MM.1S (cell line): ENCODE measurements around the gene RFESD.
"Not testable (repeated sequence)": the region's sequence is repeated elsewhere in the genome, so short reads cannot be mapped to it uniquely, and the experiment has no call there.

ENCODE experiments used
- DNase-seq: peaks from one replicate; pipeline ENCODE4 v3.0.0-alpha.2; 2015
- H2AFZ ChIP-seq: fragments of 300-600 bp; sonication (generic); 2 replicates; pipeline ENCODE4 v1.6.0; 2016; ENCODE audit warnings: antibody characterized with exemption, low read length
- H3F3A ChIP-seq: fragments of 300-600 bp; sonication (generic); 2 replicates; pipeline ENCODE4 v1.6.1; 2016; ENCODE audit warnings: mild to moderate bottlenecking, antibody characterized with exemption, low read length, moderate library complexity, mixed read lengths; ENCODE audit not compliant: insufficient read depth
- H3K27ac ChIP-seq: fragments of 300-600 bp; sonication (generic); 2 replicates; pipeline ENCODE4 v1.5.1; 2016; ENCODE audit warnings: mild to moderate bottlenecking, low read length
- H3K27me3 ChIP-seq: fragments of 300-600 bp; sonication (generic); replicated peaks from 2 replicates; pipeline ENCODE4 v1.6.0; 2016; ENCODE audit warnings: low read length; ENCODE audit not compliant: insufficient read depth
- H3K36me3 ChIP-seq: fragments of 300-600 bp; sonication (generic); replicated peaks from 2 replicates; pipeline ENCODE4 v1.6.1; 2016; ENCODE audit warnings: mild to moderate bottlenecking, low read length, mixed read lengths; ENCODE audit not compliant: insufficient read depth
- H3K4me1 ChIP-seq: fragments of 300-600 bp; sonication (generic); 2 replicates; pipeline ENCODE4 v1.6.1; 2016; ENCODE audit warnings: low read length, mixed read lengths
- H3K4me2 ChIP-seq: fragments of 300-600 bp; sonication (generic); 2 replicates; pipeline ENCODE4 v1.6.0; 2016; ENCODE audit warnings: low read depth, low read length
- H3K4me3 ChIP-seq: fragments of 300-600 bp; sonication (generic); 2 replicates; pipeline ENCODE4 v1.5.1; 2016; ENCODE audit warnings: low read length, mixed read lengths
- H3K79me2 ChIP-seq: fragments of 300-600 bp; sonication (generic); 2 replicates; pipeline ENCODE4 v1.6.1; 2016; ENCODE audit warnings: mixed run types, low read length, mixed read lengths
- H3K9ac ChIP-seq: fragments of 300-600 bp; sonication (generic); 2 replicates; pipeline ENCODE4 v1.6.1; 2016; ENCODE audit warnings: low read length, mixed read lengths
- H3K9me2 ChIP-seq: fragments of 300-600 bp; sonication (generic); replicated peaks from 2 replicates; pipeline ENCODE4 v1.6.1; 2016; ENCODE audit warnings: mild to moderate bottlenecking, low read length, mixed read lengths; ENCODE audit not compliant: insufficient read depth
- H3K9me3 ChIP-seq: fragments of 300-600 bp; sonication (generic); replicated peaks from 2 replicates; pipeline ENCODE4 v1.6.1; 2016; ENCODE audit warnings: mild to moderate bottlenecking, low read length, mixed read lengths; ENCODE audit not compliant: insufficient read depth
- H4K20me1 ChIP-seq: fragments of 300-600 bp; sonication (generic); 2 replicates; pipeline ENCODE4 v1.6.1; 2016; ENCODE audit warnings: mild to moderate bottlenecking, low read length, moderate library complexity, mixed read lengths; ENCODE audit not compliant: insufficient read depth
- EZH2 ChIP-seq: fragments of 300-600 bp; sonication (generic); optimal IDR thresholded peaks from 2 replicates; pipeline ENCODE3; 2017; ENCODE audit warnings: low read depth, mild to moderate bottlenecking, antibody characterized with exemption, low read length, mixed read lengths
- EZH2phosphoT487 ChIP-seq: fragments of 300-600 bp; sonication (generic); IDR thresholded peaks from 2 replicates; pipeline ENCODE4 v1.6.1; 2018; ENCODE audit warnings: antibody characterized with exemption, low read length
- TF ChIP-seq, protein P1 (sequence below): fragments of 300-600 bp; sonication (generic); IDR thresholded peaks from 2 replicates; pipeline ENCODE4 v1.5.1; 2016; ENCODE audit warnings: antibody characterized with exemption, low read length, mixed read lengths

RFESD gene

DNA sequence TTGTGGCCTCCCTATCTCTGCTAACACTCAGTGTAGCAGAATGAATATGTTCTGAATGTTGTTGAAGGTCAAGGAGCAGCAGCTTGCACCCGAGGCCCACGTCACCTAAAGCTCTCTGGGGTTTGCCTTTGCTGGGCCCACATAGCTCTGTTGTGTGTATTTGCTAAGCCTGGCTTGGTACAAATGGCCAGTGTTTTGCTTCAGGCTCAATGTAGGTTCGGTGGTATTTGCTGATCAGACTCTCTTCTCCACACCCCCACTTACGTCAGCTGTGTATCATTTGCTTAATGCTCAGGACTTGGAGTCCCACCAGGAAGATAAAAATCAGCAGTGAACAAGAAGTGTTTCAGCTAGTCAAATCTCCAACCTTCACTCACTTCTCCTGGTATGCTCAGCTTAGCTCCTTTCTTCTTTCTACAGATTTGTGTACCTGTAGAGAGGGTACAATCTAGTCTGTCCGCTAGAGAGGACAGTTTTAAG lies 4.8 kb upstream of the RFESD start:
- Histone ChIP-seq H3K4me1 (peaks cover 17% of the 10 kb centered on the region), H3K36me3 (no peaks in the 10 kb centered on the region), H3K9me2 (no peaks in the 10 kb centered on the region), H3K27ac (no peak overlapping the region), H3K79me2 (no peaks in the 10 kb centered on the region), H3F3A (peaks cover 8% of the 10 kb centered on the region), H3K9ac (no peak overlapping the region), H2AFZ (no peak overlapping the region), H3K4me3 (no peak overlapping the region), H3K4me2 (no peak overlapping the region), H4K20me1 (no peaks in the 10 kb centered on the region), H3K27me3 (no peaks in the 10 kb centered on the region), H3K9me3 (no peaks in the 10 kb centered on the region)
- no peak for DNase-seq
- TF ChIP-seq EZH2phosphoT487 (no peak), EZH2 (no peak)
- TF ChIP-seq, protein P1, sequence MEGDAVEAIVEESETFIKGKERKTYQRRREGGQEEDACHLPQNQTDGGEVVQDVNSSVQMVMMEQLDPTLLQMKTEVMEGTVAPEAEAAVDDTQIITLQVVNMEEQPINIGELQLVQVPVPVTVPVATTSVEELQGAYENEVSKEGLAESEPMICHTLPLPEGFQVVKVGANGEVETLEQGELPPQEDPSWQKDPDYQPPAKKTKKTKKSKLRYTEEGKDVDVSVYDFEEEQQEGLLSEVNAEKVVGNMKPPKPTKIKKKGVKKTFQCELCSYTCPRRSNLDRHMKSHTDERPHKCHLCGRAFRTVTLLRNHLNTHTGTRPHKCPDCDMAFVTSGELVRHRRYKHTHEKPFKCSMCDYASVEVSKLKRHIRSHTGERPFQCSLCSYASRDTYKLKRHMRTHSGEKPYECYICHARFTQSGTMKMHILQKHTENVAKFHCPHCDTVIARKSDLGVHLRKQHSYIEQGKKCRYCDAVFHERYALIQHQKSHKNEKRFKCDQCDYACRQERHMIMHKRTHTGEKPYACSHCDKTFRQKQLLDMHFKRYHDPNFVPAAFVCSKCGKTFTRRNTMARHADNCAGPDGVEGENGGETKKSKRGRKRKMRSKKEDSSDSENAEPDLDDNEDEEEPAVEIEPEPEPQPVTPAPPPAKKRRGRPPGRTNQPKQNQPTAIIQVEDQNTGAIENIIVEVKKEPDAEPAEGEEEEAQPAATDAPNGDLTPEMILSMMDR = no peak

DNA sequence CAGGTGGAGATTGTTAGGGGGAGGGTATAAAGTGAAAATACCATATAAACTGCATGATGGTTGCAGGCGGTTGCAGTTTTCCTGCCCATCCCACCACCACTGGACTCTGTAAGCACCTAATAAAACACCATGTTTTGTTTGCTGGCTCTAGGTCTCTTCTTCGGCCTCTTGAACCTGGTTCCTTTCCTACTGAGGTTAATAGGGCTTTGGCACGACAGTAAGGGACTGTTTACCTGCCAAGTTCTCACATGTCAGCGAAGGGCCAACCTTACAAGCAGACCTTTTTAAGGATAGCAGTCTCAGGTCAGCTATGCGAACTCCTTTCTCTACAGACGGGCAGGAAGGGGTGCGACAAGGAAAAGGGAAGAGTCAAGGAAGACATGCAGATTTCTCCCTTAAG lies 3.4 kb upstream of the RFESD start:
- peaks cover 26% of the 10 kb centered on the region for H3K4me1 ChIP-seq
- peaks cover 20% of the 10 kb centered on the region for H3F3A ChIP-seq
- DNase-seq = no peak
- no peaks in the 10 kb centered on the region for H4K20me1 ChIP-seq
- no peaks in the 10 kb centered on the region for H3K27me3 ChIP-seq
- TF ChIP-seq EZH2phosphoT487 (no peak), EZH2 (no peak)
- TF ChIP-seq, protein P1 = no peak
- H3K4me3 ChIP-seq = no peak overlapping the region
- no peaks in the 10 kb centered on the region for H3K9me3 ChIP-seq
- no peaks in the 10 kb centered on the region for H3K79me2 ChIP-seq
- H3K36me3 ChIP-seq = no peaks in the 10 kb centered on the region
- H3K4me2 ChIP-seq = no peak overlapping the region
- H2AFZ ChIP-seq = no peak overlapping the region
- no peak overlapping the region for H3K27ac ChIP-seq
- no peaks in the 10 kb centered on the region for H3K9me2 ChIP-seq
- H3K9ac ChIP-seq = no peak overlapping the region

DNA sequence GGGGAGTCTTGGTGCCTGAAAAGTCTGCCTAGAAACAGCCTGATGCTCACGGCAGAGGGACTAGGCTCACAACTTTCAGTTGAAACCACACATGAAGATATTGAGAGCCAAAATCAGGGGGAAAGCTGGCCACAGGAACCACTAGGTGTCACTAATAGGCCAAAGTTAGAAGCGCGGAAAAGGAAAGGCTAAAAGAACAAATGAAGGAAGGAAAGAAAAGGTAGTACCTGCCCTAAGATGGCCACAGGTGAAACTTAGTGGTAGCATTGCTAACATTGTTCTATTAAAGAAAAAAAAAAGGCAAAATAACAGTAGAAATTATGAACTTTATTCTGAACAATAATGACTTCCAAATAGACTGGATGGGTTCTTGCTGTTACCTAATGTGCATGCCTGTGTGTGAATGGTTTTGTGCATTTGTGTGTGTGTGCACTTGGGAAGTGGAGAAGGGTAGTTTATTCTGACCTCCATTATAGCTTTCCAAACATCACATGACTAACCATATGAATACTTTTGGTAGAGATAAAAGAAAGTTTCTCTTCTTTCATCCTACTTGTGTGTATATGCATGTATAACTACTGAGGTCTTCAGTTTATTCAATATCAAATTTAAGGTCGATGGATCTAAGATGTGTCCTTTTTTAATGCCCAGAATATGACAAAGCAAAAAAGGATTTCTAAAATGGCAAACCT lies 2.1 kb upstream of the RFESD start:
- Histone ChIP-seq H3K9me2 (no peaks in the 10 kb centered on the region), H3K4me3 (no peak overlapping the region), H3K4me1 (peaks cover 19% of the 10 kb centered on the region), H3K36me3 (no peaks in the 10 kb centered on the region), H2AFZ (0 out of 2 replicates have a peak overlapping the region, but pooled peaks have one; percentile 36), H4K20me1 (no peaks in the 10 kb centered on the region), H3K9ac (no peak overlapping the region), H3F3A (peaks cover 20% of the 10 kb centered on the region), H3K27me3 (no peaks in the 10 kb centered on the region), H3K4me2 (peak overlapping the region; percentile 38; the same call in 1 of the 2 replicates), H3K27ac (no peak overlapping the region; the same call in 1 of the 2 replicates), H3K9me3 (no peaks in the 10 kb centered on the region), H3K79me2 (no peaks in the 10 kb centered on the region)
- peak; percentile 77 for DNase-seq
- no peak for TF ChIP-seq EZH2phosphoT487
- TF ChIP-seq, protein P1 = peak; percentile 82

DNA sequence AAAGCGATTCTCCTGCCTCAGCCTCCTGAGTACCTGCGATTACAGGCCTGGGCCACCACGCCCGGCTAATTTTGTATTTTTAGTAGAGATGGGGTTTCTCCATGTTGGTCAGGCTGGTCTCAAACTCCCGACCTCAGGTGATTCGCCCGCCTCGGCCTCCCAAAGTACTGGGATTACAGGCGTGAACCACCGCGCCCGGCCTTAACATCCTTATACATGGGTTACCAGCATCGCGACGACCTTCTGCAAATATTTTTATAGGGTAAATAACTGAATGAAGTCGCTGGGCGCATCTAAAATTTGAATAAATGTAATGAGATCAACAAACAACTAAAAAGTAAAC lies 380 bp upstream of the RFESD start:
- H3K9me3 ChIP-seq, H4K20me1 ChIP-seq, H3K9ac ChIP-seq, H3K36me3 ChIP-seq, H3K27ac ChIP-seq, DNase-seq, H3K79me2 ChIP-seq, H3K9me2 ChIP-seq, H3K27me3 ChIP-seq: not testable (repeated sequence)
- peaks cover 19% of the 10 kb centered on the region for H3K4me1 ChIP-seq
- peaks cover 20% of the 10 kb centered on the region for H3F3A ChIP-seq
- peak overlapping the region; percentile 35 for H2AFZ ChIP-seq
- peak overlapping the region; percentile 81; the same call in 1 of the 2 replicates for H3K4me2 ChIP-seq
- H3K4me3 ChIP-seq = peak overlapping the region; percentile 58; the same call in 1 of the 2 replicates
